Prostate gland (tissue), 2 donors: ENCODE results near the gene UQCRC1. TPM values are rescaled to one million over a fixed set of nuclear protein-coding genes. Genes with fewer than 3 reads are reported as not detected.

ENCODE experiments used
- DNase-seq: peaks from one replicate; pipeline ENCODE4 v3.0.0-alpha.2; 2019; ENCODE audit warnings: low spot score
- H3K27ac ChIP-seq, 2 donors: fragments of 200-600 bp; sonication (generic); 2 replicates each; pipeline ENCODE4 v1.5.1; 2017 to 2019
- H3K27me3 ChIP-seq: fragments of 200-600 bp; sonication (generic); replicated peaks from 2 replicates; pipeline ENCODE4 v1.5.1; 2019; ENCODE audit not compliant: insufficient read depth
- H3K36me3 ChIP-seq, 2 donors: fragments of 200-600 bp; sonication (generic); 1 replicate in 1 of 2; 2 replicates in 1 of 2; pipeline versions ENCODE4 v1.5.1 to v1.8.1; 2017 to 2019
- H3K4me1 ChIP-seq: fragments of 200-600 bp; sonication (generic); replicated peaks from 2 replicates; pipeline ENCODE4 v1.5.1; 2019
- H3K4me3 ChIP-seq, 2 donors: fragments of 200-600 bp; sonication (generic); 2 replicates each; pipeline ENCODE4 v1.5.1; 2017 to 2019
- H3K9me3 ChIP-seq: fragments of 200-600 bp; sonication (generic); 2 replicates; pipeline ENCODE4 v1.5.1; 2017
- POLR2A ChIP-seq: fragments of 450-650 bp; IDR thresholded peaks from one replicate; pipeline ENCODE4 v1.6.1; 2016; ENCODE audit warnings: antibody characterized with exemption, mild to moderate bottlenecking
- POLR2AphosphoS5 ChIP-seq: sonication (generic); formaldehyde crosslinking; IDR thresholded peaks from one replicate; pipeline ENCODE4 v1.6.1; 2017; ENCODE audit warnings: antibody characterized with exemption
- WGBS: methylation state at CpG from one replicate; pipeline ENCODE4 v1.1.5; 2018; 5-methylcytosine and 5-hydroxymethylcytosine counted together
- intact Hi-C: fragments of 100-400 bp; cut with DNase I; formaldehyde crosslinking; loops from one replicate; pipeline ENCODE4 v1.14.2; 2022
- total RNA-seq, 2 donors: library from RNA; depleted of rRNA; stranded (reverse); fragments of >200 nt; gene quantifications; one replicate each; pipeline ENCODE4 v1.1.0, GENCODE V29; 2016
- TF ChIP-seq, protein P1 (sequence below), 4 experiments: fragments of 200-600 bp in 2 of 4; fragments of 450-650 bp in 2 of 4; sonication (generic) in 2 of 4; IDR thresholded peaks; 1 replicate in 3 of 4; 2 replicates in 1 of 4; pipeline ENCODE4 v1.5.1; 2016 to 2019; ENCODE audit warnings: antibody characterized with exemption in 4 of 4, mild to moderate bottlenecking in 2 of 4, moderate library complexity in 2 of 4

Gene UQCRC1
- total RNA-seq, 2 donors from 2014 or later: 239 to 251 TPM

DNA sequence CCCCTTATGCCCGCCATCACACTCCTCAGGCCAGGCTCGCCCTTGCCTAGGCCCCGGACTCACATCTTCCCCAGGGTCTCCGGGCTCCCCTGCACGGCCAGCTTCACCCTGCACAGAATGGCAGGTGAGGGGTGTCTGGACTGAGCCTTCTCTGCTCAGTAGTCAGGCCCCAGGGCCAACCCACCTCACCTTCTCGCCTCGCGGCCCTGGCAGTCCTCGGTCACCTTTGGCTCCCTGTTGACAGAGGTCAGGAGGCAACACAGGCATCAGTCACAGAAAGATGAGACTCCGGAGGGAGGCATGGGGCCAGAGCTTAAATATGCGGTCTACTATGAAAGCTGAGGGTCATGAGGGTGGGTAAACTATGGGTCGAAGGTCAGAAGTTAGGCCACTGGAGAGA is 37.5 kb downstream of the UQCRC1 start:
- H3K36me3 ChIP-seq: no peaks in the 10 kb centered on the region
- no peaks in the 10 kb centered on the region for H3K9me3 ChIP-seq
- 86% methylated on average over 8 of the region's 12 CpGs for WGBS
- H3K4me3 ChIP-seq: no peak overlapping the region
- no peak for DNase-seq
- no peak for TF ChIP-seq POLR2A
- no peak overlapping the region for H3K27ac ChIP-seq
- intact Hi-C loops: no loop called here
- H3K27me3 ChIP-seq: no peaks in the 10 kb centered on the region
- H3K4me1 ChIP-seq: no peaks in the 10 kb centered on the region

DNA sequence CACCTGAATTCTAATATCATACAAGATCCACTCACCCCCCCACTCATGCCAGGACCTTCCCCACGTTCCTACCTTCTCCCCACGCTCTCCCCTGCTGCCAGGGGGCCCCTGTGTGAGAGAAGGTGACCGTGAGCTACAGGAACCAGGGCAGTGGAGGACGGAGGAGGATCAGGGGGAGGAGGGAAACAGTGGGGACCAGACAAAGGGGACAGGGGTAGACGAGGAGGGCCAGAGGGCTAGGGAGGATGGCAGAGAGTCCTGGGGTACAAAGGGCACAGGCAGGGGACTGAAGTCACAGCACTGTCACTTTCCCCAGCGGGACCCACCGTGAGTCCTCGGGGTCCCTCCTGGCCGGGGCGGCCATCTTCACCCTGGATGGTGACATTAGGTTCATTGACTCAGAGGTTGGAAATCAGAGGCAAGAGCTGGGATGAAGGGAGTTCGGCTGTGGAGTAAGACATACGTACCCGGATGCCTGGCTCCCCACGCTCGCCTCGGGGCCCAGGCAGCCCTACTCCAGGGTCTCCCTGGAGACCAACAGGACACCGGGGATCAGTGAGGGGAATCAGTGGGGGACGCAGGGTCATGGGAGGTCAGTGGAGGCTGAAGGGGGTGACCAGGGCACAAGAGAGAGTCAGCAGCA is 39.5 kb downstream of the UQCRC1 start:
- intact Hi-C loops: no loop called here
- Histone ChIP-seq H3K4me1 (no peaks in the 10 kb centered on the region), H3K9me3 (no peaks in the 10 kb centered on the region), H3K36me3 (no peaks in the 10 kb centered on the region), H3K27ac (no peak overlapping the region), H3K4me3 (no peak overlapping the region), H3K27me3 (no peaks in the 10 kb centered on the region)
- WGBS: 87% methylated on average over 18 of the region's 18 CpGs
- no peak for DNase-seq
- TF ChIP-seq POLR2AphosphoS5 (no peak), POLR2A (no peak)
- TF ChIP-seq, protein P1, sequence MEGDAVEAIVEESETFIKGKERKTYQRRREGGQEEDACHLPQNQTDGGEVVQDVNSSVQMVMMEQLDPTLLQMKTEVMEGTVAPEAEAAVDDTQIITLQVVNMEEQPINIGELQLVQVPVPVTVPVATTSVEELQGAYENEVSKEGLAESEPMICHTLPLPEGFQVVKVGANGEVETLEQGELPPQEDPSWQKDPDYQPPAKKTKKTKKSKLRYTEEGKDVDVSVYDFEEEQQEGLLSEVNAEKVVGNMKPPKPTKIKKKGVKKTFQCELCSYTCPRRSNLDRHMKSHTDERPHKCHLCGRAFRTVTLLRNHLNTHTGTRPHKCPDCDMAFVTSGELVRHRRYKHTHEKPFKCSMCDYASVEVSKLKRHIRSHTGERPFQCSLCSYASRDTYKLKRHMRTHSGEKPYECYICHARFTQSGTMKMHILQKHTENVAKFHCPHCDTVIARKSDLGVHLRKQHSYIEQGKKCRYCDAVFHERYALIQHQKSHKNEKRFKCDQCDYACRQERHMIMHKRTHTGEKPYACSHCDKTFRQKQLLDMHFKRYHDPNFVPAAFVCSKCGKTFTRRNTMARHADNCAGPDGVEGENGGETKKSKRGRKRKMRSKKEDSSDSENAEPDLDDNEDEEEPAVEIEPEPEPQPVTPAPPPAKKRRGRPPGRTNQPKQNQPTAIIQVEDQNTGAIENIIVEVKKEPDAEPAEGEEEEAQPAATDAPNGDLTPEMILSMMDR (IDR thresholded peaks at IDR 0.05): no peak

DNA sequence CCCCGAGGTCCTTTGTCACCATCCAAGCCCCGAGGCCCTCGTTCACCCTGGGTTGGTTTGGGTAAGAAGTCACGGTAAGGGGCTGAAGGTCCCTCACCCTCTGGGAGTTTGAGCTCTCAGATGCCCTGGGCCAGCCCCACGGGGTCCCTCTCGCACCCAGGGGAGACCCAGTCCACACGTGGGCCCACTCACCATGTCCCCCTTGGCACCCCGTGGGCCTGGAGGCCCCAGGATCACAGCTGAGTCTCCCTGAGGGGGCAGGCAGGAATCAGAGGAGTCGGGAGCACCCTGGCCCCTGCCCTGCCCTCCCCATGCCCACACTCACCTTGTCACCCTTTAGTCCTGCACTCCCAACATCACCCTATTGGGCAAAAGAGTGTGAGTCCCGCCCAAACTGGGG is 40.0 kb downstream of the UQCRC1 start:
- WGBS: 81% methylated on average over 10 of the region's 10 CpGs
- DNase-seq: no peak
- H3K36me3 ChIP-seq: no peaks in the 10 kb centered on the region
- no peaks in the 10 kb centered on the region for H3K4me1 ChIP-seq
- H3K9me3 ChIP-seq: no peaks in the 10 kb centered on the region
- intact Hi-C loops: no loop called here
- H3K27ac ChIP-seq: no peak overlapping the region
- H3K27me3 ChIP-seq: no peaks in the 10 kb centered on the region
- TF ChIP-seq, protein P1 (IDR thresholded peaks at IDR 0.05): no peak
- TF ChIP-seq POLR2A: no peak
- H3K4me3 ChIP-seq: no peak overlapping the region

DNA sequence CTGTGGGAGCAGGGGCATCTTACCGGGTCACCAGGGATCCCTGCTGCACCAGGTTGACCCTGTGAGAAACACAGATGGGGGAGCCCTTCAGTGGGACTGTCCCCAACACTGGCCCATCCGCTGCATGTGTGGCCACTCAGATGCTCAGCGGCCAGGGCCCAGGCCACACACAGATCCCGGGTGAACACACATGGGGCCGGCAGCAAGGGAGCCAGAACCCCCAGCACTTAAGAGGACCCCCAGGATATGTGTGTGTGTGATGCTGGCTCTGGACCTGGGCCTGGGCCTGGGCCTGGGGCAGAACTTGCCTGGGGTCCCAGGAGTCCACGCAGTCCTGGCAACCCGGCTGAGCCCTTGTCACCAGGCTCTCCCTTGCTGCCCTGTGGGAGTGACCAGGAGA is 41.0 kb downstream of the UQCRC1 start:
- Histone ChIP-seq H3K9me3 (no peaks in the 10 kb centered on the region), H3K36me3 (no peaks in the 10 kb centered on the region), H3K27ac (no peak overlapping the region), H3K4me3 (no peak overlapping the region), H3K4me1 (no peaks in the 10 kb centered on the region), H3K27me3 (no peaks in the 10 kb centered on the region)
- WGBS: 91% methylated on average over 7 of the region's 7 CpGs
- intact Hi-C loops: no loop called here
- TF ChIP-seq, protein P1 (IDR thresholded peaks at IDR 0.05): no peak
- TF ChIP-seq POLR2A (no peak), POLR2AphosphoS5 (no peak)
- no peak for DNase-seq

DNA sequence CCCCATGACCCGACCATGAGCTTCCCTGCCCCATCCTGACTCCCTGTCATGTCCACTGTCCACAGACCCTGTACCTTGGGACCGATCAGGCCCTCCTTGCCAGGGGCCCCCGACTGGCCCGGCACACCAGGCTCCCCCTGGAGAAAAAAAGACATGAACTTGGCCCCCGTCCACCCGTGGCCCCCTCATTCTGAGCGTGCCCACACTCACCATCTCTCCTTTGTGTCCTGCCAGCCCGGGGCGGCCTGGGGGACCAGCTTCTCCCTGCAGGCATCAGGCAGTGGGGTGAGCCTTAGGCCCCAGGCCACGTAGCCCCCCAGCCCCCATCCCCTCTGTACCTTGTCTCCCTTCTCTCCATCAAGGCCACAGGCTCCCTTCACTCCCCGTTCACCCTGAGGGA is 41.9 kb downstream of the UQCRC1 start:
- no peak for TF ChIP-seq POLR2A
- TF ChIP-seq POLR2AphosphoS5: no peak
- TF ChIP-seq, protein P1 (IDR thresholded peaks at IDR 0.05): no peak
- no peaks in the 10 kb centered on the region for H3K4me1 ChIP-seq
- H3K27me3 ChIP-seq: no peaks in the 10 kb centered on the region
- H3K27ac ChIP-seq: no peak overlapping the region
- H3K36me3 ChIP-seq: no peaks in the 10 kb centered on the region
- H3K9me3 ChIP-seq: no peaks in the 10 kb centered on the region
- no peak overlapping the region for H3K4me3 ChIP-seq
- no peak for DNase-seq
- intact Hi-C loops: no loop called here
- 92% methylated on average over 11 of the region's 11 CpGs for WGBS
